Lower leg skin (tissue), 3 donors: ENCODE measurements around the gene XAB2.

Experiments
- CTCF ChIP-seq, 3 donors: fragments of 450-650 bp; IDR thresholded peaks; one replicate each; pipeline ENCODE4 v1.5.1; 2016; ENCODE audit warnings: antibody characterized with exemption in 3 of 3, mild to moderate bottlenecking in 3 of 3, moderate library complexity in 2 of 3
- POLR2A ChIP-seq, 2 donors: fragments of 450-650 bp; IDR thresholded peaks; one replicate each; pipeline ENCODE4 v1.6.1; 2016 to 2017; ENCODE audit warnings: antibody characterized with exemption in 2 of 2, mild to moderate bottlenecking in 1 of 2, moderate library complexity in 1 of 2

GRCh38 chr19:7657131-7657751, 27.9 kb upstream of the XAB2 start:
- no peak for TF ChIP-seq CTCF (IDR thresholded peaks at IDR 0.05)
- TF ChIP-seq POLR2A (IDR thresholded peaks at IDR 0.05) = no peak
